ENCODE results near the gene SETBP1.

The SETBP1 gene

GRCh38 chr18:44911260-44911659 is 230.6 kb downstream of the SETBP1 start:
- no peak overlapping the region for H3K27ac ChIP-seq

GRCh38 chr18:44911773-44912172 is 231.1 kb downstream of the SETBP1 start:
- no peak overlapping the region for H3K27ac ChIP-seq
- TF ChIP-seq, protein P1, sequence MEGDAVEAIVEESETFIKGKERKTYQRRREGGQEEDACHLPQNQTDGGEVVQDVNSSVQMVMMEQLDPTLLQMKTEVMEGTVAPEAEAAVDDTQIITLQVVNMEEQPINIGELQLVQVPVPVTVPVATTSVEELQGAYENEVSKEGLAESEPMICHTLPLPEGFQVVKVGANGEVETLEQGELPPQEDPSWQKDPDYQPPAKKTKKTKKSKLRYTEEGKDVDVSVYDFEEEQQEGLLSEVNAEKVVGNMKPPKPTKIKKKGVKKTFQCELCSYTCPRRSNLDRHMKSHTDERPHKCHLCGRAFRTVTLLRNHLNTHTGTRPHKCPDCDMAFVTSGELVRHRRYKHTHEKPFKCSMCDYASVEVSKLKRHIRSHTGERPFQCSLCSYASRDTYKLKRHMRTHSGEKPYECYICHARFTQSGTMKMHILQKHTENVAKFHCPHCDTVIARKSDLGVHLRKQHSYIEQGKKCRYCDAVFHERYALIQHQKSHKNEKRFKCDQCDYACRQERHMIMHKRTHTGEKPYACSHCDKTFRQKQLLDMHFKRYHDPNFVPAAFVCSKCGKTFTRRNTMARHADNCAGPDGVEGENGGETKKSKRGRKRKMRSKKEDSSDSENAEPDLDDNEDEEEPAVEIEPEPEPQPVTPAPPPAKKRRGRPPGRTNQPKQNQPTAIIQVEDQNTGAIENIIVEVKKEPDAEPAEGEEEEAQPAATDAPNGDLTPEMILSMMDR (conservative IDR thresholded peaks at IDR 0.05), result no peak

More at GRCh38 chr18:44911260-44911659, 230.6 kb downstream of the SETBP1 start:
- TF ChIP-seq, protein P1 (conservative IDR thresholded peaks at IDR 0.05), result no peak

- TF ChIP-seq, protein P1 (conservative IDR thresholded peaks at IDR 0.05), result no peak
- H3K27ac ChIP-seq, result no peak overlapping the region
These were observed 232.2 kb downstream of the SETBP1 start for GRCh38 chr18:44912740-44913478.

GRCh38 chr18:44914028-44914427 is 233.3 kb downstream of the SETBP1 start:
- H3K27ac ChIP-seq, result no peak overlapping the region
- TF ChIP-seq, protein P1 (conservative IDR thresholded peaks at IDR 0.05), result no peak

DNA sequence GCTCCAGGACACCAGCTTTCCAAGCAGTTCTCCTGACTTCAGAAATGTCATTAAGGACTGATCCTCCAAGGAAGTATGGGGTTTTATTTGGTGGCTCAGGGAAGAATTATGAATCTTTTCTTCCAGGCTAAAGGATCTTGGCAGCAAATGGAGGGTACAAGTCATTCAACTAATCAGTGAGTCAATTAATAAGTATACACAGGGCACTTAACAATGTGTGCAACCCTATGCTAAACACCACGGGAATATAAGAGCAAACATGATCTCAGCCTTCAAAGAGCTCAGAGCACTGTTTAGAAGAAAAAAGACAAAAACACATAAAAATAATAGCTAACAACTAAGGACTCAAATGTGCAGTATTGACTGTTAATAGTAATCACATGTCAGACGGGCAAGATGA is 234.5 kb downstream of the SETBP1 start:
- TF ChIP-seq, protein P1 (conservative IDR thresholded peaks at IDR 0.05), result no peak

DNA sequence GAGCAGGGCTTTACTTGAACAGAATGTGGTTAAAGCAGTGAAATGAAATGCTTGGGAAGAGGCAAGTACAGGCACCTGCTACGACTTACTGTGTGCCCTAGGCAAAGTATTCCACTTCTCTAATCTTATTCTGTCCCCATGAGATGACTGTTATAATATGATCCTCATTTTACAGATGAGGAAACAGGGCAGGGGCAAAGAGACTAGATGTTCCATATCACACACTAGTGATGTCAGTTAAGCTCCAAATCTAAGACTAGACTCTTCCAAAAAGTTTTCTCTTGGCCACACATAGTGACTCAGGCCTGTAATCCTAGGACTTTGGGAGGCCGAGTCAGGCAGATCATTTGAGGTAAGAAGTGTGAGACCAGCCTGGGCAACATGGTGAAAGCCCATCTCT is 235.0 kb downstream of the SETBP1 start:
- TF ChIP-seq, protein P1 (conservative IDR thresholded peaks at IDR 0.05), result no peak
- no peak overlapping the region for H3K27ac ChIP-seq

More for the DNA sequence above, 234.5 kb downstream of the SETBP1 start:
- no peak overlapping the region for H3K27ac ChIP-seq

- TF ChIP-seq, protein P1 (conservative IDR thresholded peaks at IDR 0.05), result no peak
- H3K27ac ChIP-seq, result no peak overlapping the region
These were observed 235.9 kb downstream of the SETBP1 start for GRCh38 chr18:44916429-44917207.
